ENCODE results near the gene PPIE.

- TF ChIP-seq POLR2A (IDR thresholded peaks at IDR 0.05) (no peak), EP300 (IDR thresholded peaks at IDR 0.05) (no peak)
- TF ChIP-seq, protein P1, sequence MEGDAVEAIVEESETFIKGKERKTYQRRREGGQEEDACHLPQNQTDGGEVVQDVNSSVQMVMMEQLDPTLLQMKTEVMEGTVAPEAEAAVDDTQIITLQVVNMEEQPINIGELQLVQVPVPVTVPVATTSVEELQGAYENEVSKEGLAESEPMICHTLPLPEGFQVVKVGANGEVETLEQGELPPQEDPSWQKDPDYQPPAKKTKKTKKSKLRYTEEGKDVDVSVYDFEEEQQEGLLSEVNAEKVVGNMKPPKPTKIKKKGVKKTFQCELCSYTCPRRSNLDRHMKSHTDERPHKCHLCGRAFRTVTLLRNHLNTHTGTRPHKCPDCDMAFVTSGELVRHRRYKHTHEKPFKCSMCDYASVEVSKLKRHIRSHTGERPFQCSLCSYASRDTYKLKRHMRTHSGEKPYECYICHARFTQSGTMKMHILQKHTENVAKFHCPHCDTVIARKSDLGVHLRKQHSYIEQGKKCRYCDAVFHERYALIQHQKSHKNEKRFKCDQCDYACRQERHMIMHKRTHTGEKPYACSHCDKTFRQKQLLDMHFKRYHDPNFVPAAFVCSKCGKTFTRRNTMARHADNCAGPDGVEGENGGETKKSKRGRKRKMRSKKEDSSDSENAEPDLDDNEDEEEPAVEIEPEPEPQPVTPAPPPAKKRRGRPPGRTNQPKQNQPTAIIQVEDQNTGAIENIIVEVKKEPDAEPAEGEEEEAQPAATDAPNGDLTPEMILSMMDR (IDR thresholded peaks at IDR 0.05): no peak
Observed at GRCh38 chr1:39727932-39728317, 10.8 kb upstream of the PPIE start.
